H1 (cell line): Measurements from ENCODE around the gene TSR3.
"Not testable (repeated sequence)": the region's sequence is repeated elsewhere in the genome, so short reads cannot be mapped to it uniquely, and the experiment has no call there.

Experiments used
- CTCF ChIP-seq, 3 experiments: IDR thresholded peaks; 1 replicate in 2 of 3; 2 replicates in 1 of 3; pipeline versions ENCODE4 v1.5.1 to v1.6.1; 2011; ENCODE audit warnings: low read length in 3 of 3, mild to moderate bottlenecking in 3 of 3, inconsistent platforms in 2 of 3, low read depth in 1 of 3, moderate library complexity in 1 of 3; ENCODE audit not compliant: insufficient read depth in 1 of 3; ENCODE audit errors: control extremely low read depth in 1 of 3
- EZH2 ChIP-seq: fragments of 200-600 bp; sonication (generic); IDR thresholded peaks from 2 replicates; pipeline ENCODE4 v1.7.1; 2012; ENCODE audit warnings: low read depth, mild to moderate bottlenecking, moderate library complexity, low read length, inconsistent platforms; ENCODE audit not compliant: severe bottlenecking
- SUZ12 ChIP-seq: fragments of 200-600 bp; sonication (generic); IDR thresholded peaks from 2 replicates; pipeline ENCODE4 v1.6.1; 2012; ENCODE audit warnings: mild to moderate bottlenecking, inconsistent platforms, low read length, moderate library complexity, mixed read lengths

GRCh38 chr16:1328961-1329360, 22.7 kb downstream of the TSR3 start:
- TF ChIP-seq CTCF (IDR thresholded peaks at IDR 0.05; ENCODE audit: control extremely low read depth in 1 of 3, insufficient read depth in 1 of 3, low read depth in 1 of 3, low read length in 3 of 3); SUZ12; EZH2: not testable (repeated sequence)
